ENCODE measurements around the gene NRXN3. TPM values are rescaled to one million over a fixed set of nuclear protein-coding genes. Genes with fewer than 3 reads are reported as not detected.

NRXN3 gene
- total RNA-seq, 4 donors from 2014 or later, result 4.1 to 11.9 (median 5.8) TPM

- DNase-seq, result no peak
- Histone ChIP-seq H3K4me1 (no peaks in the 10 kb centered on the region), H3K27ac (no peak overlapping the region), H3K9me3 (no peaks in the 10 kb centered on the region), H3K27me3 (no peaks in the 10 kb centered on the region), H3K4me3 (no peak overlapping the region), H3K36me3 (no peaks in the 10 kb centered on the region)
- TF ChIP-seq CTCF (IDR thresholded peaks at IDR 0.05), result no peak
- TF ChIP-seq POLR2A (IDR thresholded peaks at IDR 0.05), result no peak
- no peak for TF ChIP-seq EP300 (IDR thresholded peaks at IDR 0.05; ENCODE audit: low read depth)
- TF ChIP-seq POLR2AphosphoS5 (IDR thresholded peaks at IDR 0.05), result no peak
- WGBS, 2 donors (ENCODE audit: low coverage in 1 of 2), result 74 to 90% methylated on average over 1 of the region's 1 CpG
- intact Hi-C loops (cut with DNase I; ENCODE audit: low total_unique reads), result no loop called here
- in situ Hi-C loops (cut with MboI; ENCODE audit: low pct_ligation_motif_present in 1 of 4, low pct_unique_long_range_greater_than_20kb in 1 of 4, low sequenced_read_pairs in 3 of 4), result no loop called here
Measured at GRCh38 chr14:79482825-79483224, 1312.7 kb downstream of the NRXN3 start.

GRCh38 chr14:79483477-79484388, 1313.6 kb downstream of the NRXN3 start:
- no peaks in the 10 kb centered on the region for H3K4me1 ChIP-seq
- TF ChIP-seq CTCF (IDR thresholded peaks at IDR 0.05) (no peak), POLR2A (IDR thresholded peaks at IDR 0.05) (no peak), EP300 (IDR thresholded peaks at IDR 0.05; ENCODE audit: low read depth) (no peak), POLR2AphosphoS5 (IDR thresholded peaks at IDR 0.05) (no peak)
- intact Hi-C loops (cut with DNase I; ENCODE audit: low total_unique reads), result no loop called here
- H3K36me3 ChIP-seq, result no peaks in the 10 kb centered on the region
- 80 to 83% methylated on average over 6 to 7 of the region's 7 CpGs for WGBS, 2 donors (ENCODE audit: low coverage in 1 of 2)
- DNase-seq, result no peak
- no peaks in the 10 kb centered on the region for H3K9me3 ChIP-seq
- in situ Hi-C loops (cut with MboI; ENCODE audit: low pct_ligation_motif_present in 1 of 4, low pct_unique_long_range_greater_than_20kb in 1 of 4, low sequenced_read_pairs in 3 of 4), result no loop called here
- no peak overlapping the region for H3K4me3 ChIP-seq
- H3K27me3 ChIP-seq, result no peaks in the 10 kb centered on the region
- H3K27ac ChIP-seq, result no peak overlapping the region

GRCh38 chr14:79487632-79488031, 1317.5 kb downstream of the NRXN3 start:
- Histone ChIP-seq H3K27ac (no peak overlapping the region), H3K4me1 (no peaks in the 10 kb centered on the region), H3K4me3 (no peak overlapping the region), H3K27me3 (no peaks in the 10 kb centered on the region), H3K9me3 (no peaks in the 10 kb centered on the region), H3K36me3 (no peaks in the 10 kb centered on the region)
- WGBS, 2 donors (ENCODE audit: low coverage in 1 of 2), result 60% methylated on average over 1 of the region's 1 CpG; no CpG with 5 or more reads in 1 of the 2 donors
- no peak for TF ChIP-seq POLR2A (IDR thresholded peaks at IDR 0.05)
- no peak for TF ChIP-seq POLR2AphosphoS5 (IDR thresholded peaks at IDR 0.05)
- no peak for TF ChIP-seq CTCF (IDR thresholded peaks at IDR 0.05)
- no peak for TF ChIP-seq EP300 (IDR thresholded peaks at IDR 0.05; ENCODE audit: low read depth)
- DNase-seq, result no peak
- in situ Hi-C loops (cut with MboI; ENCODE audit: low pct_ligation_motif_present in 1 of 4, low pct_unique_long_range_greater_than_20kb in 1 of 4, low sequenced_read_pairs in 3 of 4), result no loop called here
- intact Hi-C loops (cut with DNase I; ENCODE audit: low total_unique reads), result no loop called here

- no peaks in the 10 kb centered on the region for H3K36me3 ChIP-seq
- H3K27ac ChIP-seq, result no peak overlapping the region
- intact Hi-C loops (cut with DNase I; ENCODE audit: low total_unique reads), result no loop called here
- TF ChIP-seq CTCF (IDR thresholded peaks at IDR 0.05), result no peak
- H3K4me1 ChIP-seq, result no peaks in the 10 kb centered on the region
- WGBS, 2 donors (ENCODE audit: low coverage in 1 of 2), result 67 to 71% methylated on average over 1 of the region's 1 CpG
- H3K9me3 ChIP-seq, result no peaks in the 10 kb centered on the region
- H3K4me3 ChIP-seq, result no peak overlapping the region
- DNase-seq, result no peak
- no peaks in the 10 kb centered on the region for H3K27me3 ChIP-seq
- in situ Hi-C loops (cut with MboI; ENCODE audit: low pct_ligation_motif_present in 1 of 4, low pct_unique_long_range_greater_than_20kb in 1 of 4, low sequenced_read_pairs in 3 of 4), result no loop called here
Measured at GRCh38 chr14:79491161-79491560, 1321.0 kb downstream of the NRXN3 start.
